Stimulated activated CD4-positive, alpha-beta T cell treated with anti-CD3 and anti-CD28 coated beads, Interleukin-4, amount 100 ng/mL, for 24 hours (primary cell): ENCODE measurements around the gene VRTN.
"Not testable (repeated sequence)": the region's sequence is repeated elsewhere in the genome, so short reads cannot be mapped to it uniquely, and the experiment has no call there.

ENCODE experiments used
- DNase-seq: peaks from one replicate; pipeline ENCODE4 v3.0.0-alpha.2; 2020

The VRTN gene

DNA sequence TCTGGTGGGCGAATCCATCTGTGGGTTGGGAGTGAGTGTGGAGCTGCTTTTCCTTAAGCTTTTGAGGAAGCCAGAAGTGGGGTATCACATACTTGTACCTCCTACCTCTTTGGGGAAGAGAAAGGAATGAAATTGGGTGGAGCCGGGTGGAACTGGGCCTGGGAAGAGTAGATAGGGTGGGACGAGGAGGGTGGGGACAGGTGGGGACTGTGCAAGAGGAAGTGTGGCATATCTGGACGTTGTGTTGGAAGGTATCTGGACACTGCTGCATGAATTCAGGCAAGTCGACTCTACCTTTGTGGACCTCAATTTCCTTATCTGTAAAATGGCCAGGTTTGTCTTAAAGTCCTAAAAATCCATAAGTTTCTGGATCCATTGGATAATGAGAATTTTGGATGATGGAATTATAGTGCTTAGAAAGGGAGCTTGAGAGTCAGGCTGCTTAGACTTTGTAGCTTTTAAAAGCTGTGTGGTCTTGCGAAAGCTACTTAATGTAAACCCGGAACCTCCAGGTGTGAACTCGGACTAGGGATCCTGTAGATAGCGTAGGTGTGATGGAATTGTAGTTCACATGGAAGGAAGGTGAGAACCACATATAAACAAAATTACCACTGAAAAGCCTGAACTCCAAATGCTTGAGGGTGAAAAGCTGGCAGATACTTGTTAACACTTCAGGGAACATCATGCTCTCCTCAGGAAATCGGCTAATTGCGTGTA, 2.1 kb downstream of the VRTN start:
- DNase-seq = no peak

DNA sequence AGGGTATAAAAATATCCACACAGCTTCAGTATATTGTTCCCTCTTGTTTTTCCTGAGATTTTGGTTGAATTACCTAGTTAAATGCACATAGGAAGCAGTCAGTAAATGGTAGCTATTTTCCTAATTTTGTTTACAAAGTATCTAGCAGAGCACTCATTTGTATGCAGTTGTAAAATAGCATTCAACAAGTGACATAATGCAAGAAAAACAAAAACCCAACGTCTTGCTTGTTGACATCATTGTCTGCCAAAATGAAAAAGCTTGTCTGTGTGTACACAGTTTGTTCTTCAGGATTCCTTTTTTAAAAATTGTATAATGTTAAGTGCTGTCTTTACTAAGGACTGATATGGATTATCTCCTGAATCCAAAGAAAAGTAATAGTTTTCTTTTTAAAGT, 2.7 kb downstream of the VRTN start:
- DNase-seq = no peak

DNA sequence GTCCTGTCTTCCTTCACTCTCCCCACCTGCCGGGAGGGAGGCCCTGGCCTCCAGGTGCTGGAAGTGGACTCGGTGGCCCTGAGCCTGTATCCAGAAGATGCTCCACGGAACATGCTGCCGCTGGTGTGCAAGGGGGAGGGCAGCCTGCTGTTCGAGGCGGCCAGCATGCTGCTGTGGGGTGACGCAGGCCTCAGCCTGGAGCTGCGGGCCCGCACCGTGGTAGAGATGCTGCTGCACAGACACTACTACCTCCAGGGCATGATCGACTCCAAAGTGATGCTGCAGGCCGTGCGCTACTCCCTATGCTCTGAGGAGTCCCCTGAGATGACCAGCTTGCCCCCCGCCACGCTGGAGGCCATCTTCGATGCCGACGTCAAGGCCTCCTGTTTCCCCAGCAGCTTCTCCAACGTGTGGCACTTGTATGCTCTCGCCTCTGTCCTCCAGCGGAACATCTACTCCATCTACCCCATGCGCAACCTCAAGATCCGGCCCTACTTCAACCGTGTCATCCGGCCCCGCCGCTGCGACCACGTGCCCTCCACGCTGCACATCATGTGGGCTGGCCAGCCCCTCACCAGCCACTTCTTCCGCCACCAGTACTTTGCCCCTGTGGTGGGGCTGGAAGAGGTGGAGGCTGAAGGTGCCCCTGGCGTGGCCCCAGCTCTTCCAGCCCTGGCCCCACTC, 8.8 kb downstream of the VRTN start:
- DNase-seq = no peak

DNA sequence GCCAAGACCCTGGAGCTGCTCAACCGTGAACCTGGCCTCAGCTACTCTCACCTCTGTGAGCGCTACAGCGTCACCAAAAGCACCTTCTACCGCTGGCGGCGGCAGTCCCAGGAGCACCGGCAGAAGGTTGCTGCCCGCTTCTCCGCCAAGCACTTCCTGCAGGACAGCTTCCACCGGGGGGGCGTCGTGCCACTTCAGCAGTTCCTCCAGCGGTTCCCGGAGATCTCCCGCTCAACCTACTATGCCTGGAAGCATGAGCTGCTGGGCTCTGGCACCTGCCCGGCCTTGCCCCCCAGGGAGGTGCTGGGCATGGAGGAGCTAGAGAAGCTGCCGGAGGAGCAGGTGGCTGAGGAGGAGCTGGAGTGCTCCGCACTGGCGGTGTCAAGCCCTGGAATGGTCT, 9.3 kb downstream of the VRTN start:
- DNase-seq = no peak

DNA sequence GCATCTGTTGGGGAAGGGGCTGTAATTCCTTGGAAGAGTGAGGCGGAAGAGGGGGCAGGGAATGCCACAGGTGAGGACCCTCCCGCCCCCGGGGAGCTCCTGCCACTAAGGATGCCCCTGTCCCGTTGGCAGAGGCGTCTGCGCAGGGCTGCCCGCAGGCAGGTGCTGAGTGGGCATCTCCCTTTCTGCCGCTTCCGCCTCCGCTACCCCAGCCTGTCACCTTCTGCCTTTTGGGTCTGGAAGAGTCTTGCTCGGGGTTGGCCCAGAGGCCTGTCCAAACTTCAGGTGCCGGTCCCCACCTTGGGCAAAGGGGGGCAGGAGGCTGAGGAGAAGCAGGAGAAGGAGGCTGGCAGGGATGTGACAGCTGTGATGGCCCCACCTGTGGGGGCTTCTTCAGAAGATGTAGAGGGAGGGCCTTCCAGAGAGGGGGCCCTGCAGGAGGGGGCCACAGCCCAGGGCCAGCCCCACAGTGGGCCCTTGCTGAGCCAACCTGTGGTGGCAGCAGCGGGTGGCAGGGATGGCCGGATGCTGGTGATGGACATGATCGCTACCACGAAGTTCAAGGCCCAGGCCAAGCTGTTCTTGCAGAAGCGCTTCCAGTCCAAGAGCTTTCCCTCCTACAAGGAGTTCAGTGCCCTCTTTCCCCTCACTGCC, 10.0 kb downstream of the VRTN start:
- no peak for DNase-seq

DNA sequence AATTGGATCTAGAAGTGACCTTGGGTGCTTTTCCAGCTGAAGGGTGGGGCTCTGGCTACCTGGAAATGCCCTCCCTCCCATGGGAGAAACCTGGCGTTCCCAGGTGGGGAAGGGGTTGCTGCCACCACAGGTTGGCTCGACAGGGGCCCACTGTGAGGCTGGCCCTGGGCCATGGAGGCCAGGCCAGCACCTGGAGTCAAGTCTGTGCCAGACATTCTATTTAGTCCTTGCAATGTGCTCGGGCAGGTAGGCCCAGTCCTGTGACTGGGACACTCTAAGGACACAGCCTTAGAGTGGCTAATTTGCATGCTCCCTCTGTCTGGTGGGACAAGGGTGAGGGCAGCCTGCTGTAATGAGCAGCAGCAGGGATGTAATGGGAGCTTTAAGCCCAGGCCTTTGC, 11.9 kb downstream of the VRTN start:
- DNase-seq = no peak

DNA sequence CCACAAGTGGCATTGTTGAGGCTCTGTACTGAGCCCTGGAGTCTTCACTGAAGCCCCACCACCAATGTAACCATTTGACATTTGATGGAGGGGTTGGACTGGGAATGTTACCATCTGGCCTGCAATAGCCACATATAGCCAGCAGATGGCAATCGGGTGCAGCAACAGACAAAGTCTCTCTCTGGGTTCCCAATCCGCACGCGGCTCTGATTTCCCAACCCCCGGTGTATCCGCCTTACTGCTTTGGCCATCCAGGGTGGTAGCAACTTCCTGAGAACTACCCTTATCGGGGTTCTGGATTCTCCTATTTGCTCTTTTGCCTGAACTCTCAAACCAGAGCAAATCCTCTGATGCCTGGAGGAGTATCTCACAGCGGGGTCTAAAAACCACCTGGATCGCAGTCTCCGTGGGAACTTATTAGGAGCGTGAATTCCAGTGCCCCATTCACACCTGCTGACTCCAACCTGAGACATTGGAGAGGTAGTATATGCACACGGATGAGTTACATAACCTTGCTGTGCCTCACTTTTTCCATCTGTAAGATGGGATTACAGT, 14.2 kb downstream of the VRTN start:
- DNase-seq = peak; percentile 73

DNA sequence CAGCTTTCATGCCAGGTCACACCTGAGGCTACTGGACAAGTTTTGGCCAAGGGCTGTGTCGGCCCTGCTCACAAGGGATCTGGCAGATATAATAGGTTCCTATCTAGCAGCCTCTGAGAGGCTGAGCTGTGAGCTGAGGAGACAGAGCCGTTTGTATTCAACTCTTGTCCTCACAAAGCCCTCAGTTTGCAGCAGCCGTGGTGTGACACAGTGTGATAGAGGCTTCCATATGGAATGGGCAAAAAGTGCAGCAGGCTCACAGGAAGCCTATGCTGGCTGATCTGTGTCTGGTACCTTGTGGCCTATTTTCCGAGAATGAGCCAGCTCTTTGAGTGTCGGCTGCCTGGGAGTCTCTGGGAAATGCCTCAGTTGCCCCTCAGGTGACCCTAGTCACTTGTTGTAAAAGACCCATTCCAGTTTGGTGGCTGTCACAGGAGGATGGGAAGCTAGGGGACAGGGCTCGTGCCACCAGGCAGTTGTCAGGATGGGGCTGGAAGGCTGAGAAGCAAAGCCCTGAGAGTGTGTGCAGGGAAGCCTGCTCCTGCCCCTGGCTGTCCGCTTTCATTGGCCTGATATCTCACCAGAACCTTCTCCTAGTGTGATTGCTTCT, 16.1 kb downstream of the VRTN start:
- DNase-seq = no peak

DNA sequence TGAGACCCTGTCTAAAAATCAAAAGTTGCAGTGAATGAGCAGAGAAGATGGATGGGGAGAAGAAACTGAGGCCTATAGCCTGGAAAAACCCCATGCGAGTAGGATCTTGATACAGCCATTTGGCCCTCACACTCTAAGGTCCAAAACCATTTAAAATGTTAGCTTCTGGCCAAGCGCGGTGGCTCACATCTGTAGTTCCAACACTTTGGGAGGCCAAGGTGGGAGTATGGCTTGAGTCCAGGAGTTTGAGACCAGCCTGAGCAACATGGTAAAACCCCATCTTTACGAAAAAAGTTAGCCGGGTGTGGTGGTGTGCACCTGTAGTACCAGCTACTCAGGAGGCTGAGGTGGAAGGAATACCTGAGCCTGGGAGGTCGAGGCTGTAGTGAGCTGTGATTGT, 19.8 kb downstream of the VRTN start:
- no peak for DNase-seq

DNA sequence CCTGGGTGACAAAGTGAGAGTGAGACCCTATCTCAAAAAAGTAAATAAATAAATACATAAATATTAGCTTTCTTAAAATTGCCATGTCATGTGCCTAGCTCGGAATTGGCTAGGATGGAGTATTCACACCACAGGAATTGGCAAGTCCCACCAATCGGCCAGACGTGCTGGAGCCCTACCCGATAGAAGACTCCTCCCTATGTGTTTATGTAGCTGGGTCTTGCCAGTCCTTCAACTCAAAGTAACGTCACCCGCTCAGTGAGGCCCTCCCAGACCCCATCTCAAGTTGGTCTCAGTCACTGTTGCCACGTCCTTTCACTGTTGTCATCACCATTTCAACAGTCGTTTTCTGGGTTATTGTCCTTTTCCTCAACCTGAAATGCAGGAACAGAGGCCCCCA, 20.2 kb downstream of the VRTN start:
- DNase-seq = no peak

DNA sequence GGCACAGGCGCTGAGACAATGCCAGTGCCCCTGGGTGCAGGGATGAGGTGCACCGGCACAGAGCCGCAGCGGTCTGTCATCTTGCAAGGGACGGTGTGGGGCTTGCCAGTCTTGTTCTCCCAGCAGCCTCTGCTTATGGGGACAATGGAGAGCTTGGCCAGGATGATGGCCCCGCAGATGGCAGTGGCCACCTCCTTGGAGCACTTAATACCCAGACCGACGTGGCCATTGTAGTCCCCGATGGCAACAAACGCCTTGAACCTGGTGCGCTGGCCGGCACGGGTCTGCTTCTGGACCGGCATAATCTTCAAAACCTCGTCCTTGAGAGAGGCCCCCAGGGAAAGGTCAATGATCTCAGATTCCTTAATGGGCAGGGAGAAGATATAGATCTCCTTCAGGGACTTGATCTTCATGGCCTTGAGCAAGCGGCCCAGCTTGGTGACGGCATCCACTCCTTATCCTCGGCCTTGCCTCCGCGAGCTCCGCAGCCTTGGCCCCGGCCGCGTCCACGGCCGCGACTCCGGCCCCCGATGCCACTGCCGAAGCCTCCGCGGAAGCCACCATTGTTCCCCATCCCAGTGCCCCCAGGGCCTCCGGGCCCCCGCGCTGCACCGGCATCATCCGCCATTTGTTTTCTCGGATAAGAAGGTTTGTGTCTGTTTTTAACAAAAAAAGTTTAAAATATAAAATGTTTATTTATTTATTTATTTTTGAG, 29.9 kb downstream of the VRTN start:
- no peak for DNase-seq

DNA sequence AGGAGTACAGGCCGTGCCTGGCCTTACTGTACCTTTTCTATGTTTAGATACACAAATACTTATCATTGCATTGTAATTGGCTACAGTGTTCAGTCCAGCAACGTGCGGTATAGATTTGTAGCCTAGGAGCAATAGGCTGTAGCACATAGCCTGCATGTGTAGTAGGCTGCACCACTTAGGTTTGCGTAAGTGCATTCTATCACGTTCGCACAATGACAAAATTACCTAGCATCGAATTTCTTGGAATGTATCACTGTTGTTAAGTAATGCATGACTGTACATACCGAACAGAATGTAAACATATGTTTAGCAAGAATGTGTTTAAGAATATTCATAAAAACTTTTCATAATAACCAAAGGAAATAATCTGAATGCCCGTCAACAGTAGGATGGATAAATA, 31.9 kb downstream of the VRTN start:
- no peak for DNase-seq

DNA sequence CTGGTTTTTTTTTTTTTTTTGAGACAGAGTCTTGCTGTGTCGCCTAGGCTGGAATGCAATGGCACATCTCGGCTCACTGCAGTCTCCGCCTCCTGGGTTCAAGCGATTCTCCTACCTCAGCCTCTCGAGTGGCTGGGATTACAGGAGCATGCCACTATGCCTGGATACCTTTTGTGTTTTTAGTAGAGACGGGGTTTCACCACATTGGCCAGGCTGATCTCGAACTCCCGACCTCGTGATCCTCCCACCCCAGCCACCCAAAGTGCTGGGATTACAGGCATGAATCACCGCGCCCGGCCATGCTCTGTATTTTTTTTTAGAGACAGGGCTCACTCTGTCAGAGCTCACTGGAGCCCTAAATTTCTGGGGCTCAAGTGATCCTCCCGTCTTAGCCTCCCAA, 32.6 kb downstream of the VRTN start:
- no peak for DNase-seq

DNA sequence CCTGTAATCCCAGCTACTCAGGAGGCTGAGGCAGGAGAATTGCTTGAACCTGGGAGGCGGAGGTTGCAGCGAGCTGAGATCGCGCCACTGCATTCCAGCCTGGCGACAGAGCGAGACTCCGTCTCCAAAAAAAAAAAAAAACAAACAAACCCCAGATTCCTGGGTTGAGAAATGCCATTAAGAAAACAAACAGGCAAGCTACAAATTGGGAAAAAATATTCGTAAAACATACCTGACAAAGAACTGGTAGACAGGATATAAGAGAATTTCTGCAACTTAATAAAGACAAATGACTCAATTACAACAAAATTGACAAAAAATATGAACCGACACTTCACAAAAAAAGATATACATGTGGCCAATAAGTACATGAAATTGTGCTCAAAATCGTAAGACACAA, 33.3 kb downstream of the VRTN start:
- not testable (repeated sequence) for DNase-seq

DNA sequence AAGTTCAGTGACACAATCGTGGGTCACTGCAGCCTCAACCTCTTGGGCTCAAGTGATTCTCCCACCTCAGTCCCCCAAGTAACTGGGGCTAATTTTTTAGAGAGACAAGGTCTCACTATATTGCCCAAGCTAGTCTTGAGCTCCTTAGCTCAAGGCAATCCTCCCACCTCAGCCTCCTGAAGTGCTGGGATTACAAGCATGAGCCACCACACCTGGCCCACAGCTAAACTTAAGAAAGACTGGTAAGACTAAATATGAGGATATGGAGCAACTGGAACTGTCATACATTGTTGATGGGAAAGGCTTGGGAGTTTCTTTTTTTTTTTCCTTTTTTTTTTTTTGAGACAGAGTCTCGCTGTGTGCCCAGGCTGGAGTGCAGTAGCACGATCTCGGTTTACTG, 34.0 kb downstream of the VRTN start:
- no peak for DNase-seq

DNA sequence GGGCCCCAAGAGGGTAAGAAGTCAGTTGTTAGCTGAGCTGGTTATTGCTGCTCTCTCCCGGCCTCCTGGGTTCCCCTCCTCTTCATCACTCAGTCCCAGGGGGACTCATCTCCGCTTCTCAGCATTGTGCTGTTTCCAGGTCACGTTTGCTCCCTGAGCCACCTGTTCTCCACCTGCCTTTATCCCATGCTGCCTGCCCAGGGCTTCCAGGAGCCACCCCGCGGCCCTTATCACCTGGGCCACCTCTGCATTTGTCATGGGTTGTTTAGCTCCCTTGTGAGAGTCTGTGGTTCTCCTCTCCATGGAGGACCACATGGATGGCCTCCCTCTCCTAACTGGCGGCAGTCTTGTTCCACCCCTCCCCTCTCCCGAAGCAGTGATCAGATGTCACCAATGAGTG, 41.7 kb downstream of the VRTN start:
- DNase-seq = no peak

DNA sequence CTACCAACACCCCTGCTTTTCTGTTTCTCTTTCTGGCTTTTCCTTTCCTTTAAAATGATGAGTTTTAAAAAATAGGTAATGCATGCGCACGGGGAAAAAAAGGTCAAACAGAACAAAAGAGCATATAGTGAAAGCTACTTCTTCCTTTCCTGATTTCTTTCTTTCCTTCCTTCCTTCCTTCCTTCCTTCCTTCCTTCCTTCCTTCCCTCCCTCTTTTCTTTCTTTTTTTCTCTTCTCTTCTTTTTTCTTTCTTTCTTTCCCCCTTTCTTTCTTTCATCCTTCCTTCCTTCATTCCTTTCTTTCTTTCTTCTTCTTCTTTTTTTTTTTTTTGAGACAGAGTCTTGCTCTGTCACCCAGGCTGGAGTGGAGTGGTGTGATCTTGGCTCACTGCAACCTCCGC, 42.2 kb downstream of the VRTN start:
- DNase-seq = not testable (repeated sequence)

DNA sequence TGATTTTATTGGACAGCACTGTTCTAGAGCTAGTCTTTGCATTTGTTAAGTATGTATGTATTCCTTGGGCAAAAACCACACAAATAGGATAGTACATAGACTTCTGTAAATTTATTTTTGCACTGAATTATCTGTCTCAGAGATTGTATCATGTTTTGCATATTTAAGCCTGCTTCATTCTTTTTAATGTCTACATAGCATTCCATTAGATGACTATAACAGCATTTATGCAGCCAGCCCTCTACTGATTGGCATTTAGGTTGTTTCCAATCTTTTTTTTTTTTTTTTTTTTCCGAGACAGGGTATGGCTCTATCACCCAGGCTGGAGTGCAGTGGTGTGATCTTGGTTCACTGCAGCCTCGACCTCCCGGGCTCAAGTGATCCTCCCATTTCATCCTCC, 43.2 kb downstream of the VRTN start:
- no peak for DNase-seq

DNA sequence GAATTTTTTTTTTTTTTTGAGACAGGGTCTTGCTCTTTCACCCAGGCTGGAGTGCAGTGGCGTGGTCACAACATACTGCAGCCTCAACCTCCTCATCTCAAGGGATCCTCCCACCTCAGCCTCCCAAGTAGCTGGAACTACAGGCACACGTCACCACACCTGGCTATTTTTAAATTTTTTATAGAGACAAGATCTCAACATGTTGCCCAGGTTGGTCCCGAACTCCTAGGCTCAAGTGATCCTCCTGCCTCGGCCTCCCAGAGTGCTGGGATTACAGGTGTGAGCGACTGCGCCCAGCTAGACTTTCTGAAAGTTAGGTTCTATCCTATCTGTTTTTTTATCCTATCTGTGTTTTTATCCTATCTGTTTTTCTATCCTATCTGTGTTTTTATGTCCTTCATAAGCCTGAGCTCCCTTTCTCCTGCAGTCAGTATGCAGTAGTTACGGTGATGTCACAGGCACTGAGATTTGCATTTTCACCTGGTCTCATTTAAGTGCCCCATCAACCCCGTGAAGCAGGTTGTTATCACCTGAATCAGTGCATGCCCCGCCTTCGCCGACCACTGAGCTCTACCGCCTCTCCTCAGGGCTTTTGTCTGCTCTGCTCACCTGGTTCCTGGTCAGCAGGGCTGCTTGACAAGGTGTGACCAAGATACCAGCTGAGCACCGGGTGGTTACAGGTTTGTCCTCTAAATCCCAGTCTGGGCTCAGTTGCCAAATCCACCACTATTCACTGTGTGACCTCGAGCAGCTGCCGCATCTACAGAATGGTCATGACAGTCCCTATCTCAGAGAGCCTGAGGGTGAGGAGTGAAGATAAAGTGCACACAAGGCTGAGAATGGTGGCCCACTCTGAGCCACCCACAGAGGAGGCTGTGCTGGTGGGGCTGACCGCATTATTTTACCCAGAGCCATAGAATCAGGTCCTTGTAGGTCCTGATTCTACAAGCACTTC, 44.6 kb downstream of the VRTN start:
- no peak for DNase-seq

DNA sequence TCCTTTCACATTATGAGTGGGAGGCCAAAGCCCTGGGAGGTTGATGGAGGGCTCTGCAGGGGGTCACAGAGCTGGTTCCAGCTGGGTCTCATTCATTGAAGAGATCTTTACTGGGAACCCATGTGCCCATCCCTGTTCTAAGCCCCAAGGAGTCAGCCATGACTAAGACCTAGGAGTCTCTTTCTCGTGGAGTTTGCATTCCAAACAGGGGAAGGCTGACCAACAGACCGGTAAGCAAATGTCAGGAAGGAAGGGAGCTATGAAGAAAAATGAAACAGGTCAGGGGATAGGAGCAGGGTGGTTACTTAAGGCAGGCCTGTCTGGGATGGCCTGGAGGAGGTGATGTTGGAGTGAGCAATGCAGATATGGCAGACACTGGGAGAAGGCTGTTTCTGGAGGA, 46.3 kb downstream of the VRTN start:
- DNase-seq = no peak

DNA sequence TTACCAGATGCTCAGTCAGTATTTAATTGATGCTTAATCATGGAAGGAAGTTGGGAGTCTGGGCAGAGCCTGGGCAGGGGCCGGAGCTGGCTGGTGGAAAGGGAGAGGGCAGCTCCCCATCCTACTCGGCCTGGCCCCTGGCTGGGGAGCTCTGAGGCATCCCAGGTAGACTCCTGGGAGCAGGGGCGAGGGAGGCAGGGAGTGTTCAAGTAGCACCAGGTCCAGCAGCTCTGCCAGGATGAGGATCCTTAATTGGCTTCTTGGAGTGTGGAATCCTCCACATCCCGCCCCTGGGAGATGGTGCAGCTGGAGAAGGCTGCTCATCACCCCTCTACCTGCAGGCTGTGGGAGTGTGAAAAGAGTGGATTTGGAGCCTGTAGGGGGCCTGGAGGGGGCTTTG, 46.8 kb downstream of the VRTN start:
- DNase-seq = no peak
